Mucosa of gallbladder (tissue), 1 donor: ENCODE results near the gene PDS5A. TPM values are rescaled to one million over a fixed set of nuclear protein-coding genes. Genes with fewer than 3 reads are reported as not detected.
"Not testable (repeated sequence)": the region's sequence is repeated elsewhere in the genome, so short reads cannot be mapped to it uniquely, and the experiment has no call there.

ENCODE experiments used
- DNase-seq: peaks from one replicate; pipeline ENCODE4 v3.0.0-alpha.2; 2020; ENCODE audit warnings: low spot score
- total RNA-seq: library from RNA; stranded (reverse); gene quantifications from one replicate; pipeline ENCODE4 v1.2.1, GENCODE V29; 2021
- donor health status: DM: no; HTN: no; CAD: no.

Gene PDS5A
- total RNA-seq, result 53.5 TPM

DNA sequence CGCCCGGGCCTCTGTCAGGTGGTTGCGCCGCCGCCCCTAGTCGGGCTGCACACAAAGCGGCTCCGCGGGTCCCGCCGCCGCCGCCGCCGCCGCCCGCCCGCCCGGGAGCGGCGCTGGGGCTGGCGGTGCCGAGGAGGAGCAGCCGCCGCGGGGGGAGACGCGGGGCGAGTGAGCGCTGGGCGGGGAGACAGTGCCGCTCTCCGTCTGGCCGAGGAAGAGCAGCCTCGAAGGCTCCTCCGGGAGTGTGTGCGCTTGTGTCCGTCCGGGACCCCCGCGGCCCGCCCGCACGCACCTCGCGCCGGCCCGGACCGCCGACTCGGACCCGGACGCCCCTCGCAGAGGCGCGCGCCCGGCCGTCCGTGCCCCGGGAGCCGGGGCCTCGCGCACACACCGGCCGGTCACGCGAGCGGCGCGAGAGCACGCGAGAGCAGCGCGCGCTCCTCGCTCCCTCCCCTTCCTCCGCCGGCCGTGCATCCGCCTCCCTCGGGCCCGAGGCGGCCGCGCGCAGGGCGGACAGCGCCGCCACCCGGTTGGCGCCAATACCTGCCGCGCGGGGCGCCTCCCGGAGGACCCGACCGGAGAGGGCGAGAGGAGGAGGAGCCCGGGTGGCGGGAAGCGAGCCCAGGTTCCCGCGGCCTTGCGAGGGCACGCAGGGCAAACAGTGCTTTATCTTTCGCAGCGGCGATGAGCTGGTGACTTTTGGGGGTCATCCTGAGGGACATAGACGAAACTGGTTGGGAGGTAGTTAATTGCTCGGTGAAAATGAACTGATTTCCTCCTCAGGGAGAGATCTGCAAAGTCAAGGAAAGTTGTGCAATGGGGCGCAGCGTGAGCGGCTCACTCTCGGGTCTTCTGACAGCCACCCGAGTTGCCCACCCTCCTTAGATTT, at the start of gene PDS5A:
Gene PDS5A, minus strand, starts transcription at position 423 of the 889 bp plus-strand sequence. CDS start 1,334 bp downstream, outside the sequence.
- peak; percentile 86 for DNase-seq

DNA sequence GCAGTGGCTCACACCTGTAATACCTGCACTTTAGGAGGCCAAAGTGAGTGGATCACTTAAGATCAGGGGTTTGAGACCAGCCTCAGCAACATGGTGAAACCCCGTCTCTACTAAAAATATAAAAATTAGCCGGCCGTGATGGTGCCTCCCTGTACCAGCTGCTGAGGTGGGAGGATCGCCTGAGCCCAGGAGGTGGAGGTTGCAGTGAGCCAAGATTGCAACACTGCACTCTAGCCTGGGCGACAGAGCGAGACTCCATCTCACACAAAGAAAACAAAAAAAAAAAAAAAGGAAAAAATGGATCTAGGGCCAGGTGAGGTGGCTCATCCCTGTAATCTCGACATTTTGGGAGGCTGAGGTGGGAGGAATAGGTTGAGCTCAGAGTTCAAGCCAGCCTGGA, 46.3 kb upstream of the PDS5A start:
- not testable (repeated sequence) for DNase-seq

GRCh38 chr4:40021116-40021515, 43.4 kb upstream of the PDS5A start:
- not testable (repeated sequence) for DNase-seq

DNA sequence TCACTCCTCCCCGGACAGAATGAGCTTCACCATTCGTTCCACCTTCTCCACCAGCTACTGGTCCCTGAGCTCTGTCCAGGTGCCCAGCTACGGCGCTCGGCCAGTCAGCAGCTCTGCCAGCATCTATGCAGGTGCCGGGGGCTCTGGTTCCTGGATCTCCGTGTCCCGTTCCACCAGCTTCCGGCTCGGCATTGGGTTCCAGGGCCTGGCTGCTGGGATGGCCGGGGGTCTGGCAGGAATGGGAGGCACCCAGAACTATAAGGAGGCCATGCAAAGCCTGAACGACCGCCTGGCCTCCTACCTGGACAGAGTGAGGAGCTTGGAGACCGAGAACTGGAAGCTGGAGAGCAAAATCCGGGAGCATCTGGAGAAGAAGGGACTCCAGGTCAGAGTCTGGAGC, 42.5 kb upstream of the PDS5A start:
- DNase-seq, result no peak

DNA sequence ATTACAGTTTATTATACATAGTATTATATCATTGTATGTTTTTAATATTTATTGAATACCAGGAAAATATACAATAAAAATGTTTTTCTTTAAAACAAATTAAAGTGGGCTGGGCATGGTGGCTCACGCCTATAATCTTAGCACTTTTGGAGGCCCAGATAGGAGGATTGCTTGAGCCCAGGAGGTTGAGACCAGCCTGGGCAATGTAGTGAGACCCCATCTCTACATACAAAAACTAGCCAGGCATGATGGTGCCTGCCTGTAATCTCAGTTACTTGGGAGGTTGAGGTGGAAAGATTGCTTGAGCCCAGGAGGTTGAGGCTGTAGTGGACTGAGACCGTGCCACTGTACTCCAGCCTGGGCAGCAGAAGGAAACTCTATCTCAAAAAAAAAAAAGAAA, 38.3 kb upstream of the PDS5A start:
- DNase-seq, result no peak

GRCh38 chr4:40003986-40004385, 26.3 kb upstream of the PDS5A start:
- DNase-seq, result no peak

- no peak for DNase-seq
These were observed 23.0 kb upstream of the PDS5A start for GRCh38 chr4:40000711-40001110.

- no peak for DNase-seq
These were observed 21.1 kb upstream of the PDS5A start for GRCh38 chr4:39998659-39999345.

- DNase-seq, result no peak
These were observed 19.1 kb upstream of the PDS5A start for GRCh38 chr4:39996811-39997210.

DNA sequence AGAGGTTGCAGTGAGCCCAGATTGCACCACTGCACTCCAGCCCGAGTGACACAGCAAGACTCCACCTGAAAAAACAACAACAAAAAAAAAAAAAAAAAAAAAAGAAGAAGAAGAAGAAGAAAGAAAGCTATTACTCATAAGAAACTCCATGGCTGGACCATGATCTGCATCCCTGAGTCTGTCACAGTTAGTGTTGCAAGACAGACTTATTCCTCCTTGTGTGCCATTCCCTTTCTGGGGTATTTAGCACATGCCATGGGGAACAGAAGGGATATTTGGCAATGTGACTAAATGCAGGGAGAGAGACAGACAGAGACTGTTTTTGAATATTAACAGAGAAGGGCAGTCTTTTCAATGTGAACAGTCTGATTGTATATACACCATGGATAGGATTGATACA, 16.7 kb upstream of the PDS5A start:
- no peak for DNase-seq

GRCh38 chr4:39989381-39989780, 11.7 kb upstream of the PDS5A start:
- DNase-seq, result not testable (repeated sequence)

GRCh38 chr4:39987485-39987884, 9.8 kb upstream of the PDS5A start:
- no peak for DNase-seq

GRCh38 chr4:39978904-39979303, 1.2 kb upstream of the PDS5A start:
- no peak for DNase-seq

DNA sequence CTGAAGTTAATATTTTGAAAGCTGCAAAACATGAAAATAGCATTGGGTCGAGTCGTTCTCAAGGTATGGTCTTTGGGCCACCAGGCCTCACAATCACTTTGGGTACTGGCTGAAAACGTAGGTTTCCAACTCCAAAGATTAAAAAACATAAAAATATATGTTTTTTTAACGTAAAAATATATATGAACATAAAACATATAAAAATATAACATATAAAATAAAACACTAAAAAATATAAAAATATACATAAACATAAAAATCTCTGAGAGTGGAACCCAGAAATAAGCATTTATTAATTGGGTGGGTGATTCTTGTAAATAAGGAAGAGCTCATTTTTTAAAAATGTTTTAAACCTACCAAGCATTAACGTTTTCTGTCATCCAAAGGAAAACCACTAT, 666 bp upstream of the PDS5A start:
- no peak for DNase-seq

DNA sequence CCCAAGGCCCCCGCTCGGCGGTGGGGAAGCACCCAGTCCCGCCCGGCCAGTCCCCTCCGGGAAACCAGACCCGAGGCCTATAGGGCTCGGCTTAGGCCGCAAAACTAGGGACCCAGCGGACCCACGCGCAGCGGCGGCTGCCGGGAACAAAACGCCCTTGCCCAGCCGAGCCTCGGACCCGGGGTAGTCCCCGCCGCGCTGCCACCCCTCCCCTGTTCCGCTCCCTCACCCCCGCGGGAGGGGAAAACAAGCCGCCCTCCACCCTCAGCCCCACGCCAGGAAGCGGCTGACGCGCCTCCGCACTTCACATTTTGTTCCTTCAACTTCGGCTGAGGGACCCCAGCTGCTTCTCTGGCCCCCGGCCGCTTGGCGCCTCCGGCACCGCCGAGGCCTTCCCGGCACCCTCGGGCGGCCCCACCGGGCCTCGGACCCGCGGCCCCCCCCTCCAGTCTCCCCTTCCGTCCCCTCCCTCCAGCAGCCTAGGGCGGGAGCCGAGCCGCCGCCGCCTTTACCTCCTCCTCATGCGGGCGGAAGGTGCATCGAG, 694 bp downstream of the PDS5A start:
- peak; percentile 16 for DNase-seq

DNA sequence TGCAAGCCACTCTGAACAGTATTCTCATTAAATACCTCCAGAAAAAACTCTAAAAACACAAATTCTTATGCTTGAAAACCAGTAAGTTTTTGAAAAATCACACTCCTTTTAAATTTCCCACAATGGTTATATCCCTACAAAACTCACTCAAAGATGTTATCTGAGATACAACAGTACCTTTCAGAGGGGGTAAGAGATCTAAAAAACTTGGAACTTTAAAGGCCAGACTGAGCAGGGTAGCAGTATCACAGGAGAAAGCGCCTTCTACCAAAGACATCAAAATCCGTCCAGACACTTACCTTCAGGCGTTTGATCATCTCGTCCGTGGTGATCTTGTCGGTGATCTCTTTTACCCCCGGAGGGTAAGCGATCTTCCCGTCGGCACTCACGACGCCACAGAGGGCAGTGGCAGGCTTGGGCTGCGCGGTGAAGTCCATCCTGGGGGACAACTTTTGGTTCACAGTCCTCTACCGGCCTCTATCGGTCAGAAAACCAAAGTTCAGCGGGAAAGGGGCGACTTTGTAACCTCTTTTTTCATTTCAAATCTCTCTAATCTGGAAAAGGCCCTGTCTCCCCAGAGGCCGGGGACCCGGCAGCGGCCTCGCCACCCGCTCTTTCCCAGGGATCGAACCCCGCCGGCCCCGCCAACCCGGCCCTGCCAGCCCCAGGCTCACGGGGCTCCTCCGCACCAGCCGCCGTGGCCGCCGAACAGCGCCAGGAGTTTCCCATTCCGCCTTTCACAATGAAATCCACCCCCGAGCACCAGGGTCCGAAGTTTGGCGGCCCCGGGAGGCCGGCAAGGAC, 1.4 kb downstream of the PDS5A start:
- peak; percentile 78 for DNase-seq

- no peak for DNase-seq
These were observed 2.1 kb downstream of the PDS5A start for GRCh38 chr4:39975488-39976089.

GRCh38 chr4:39973052-39973451, 4.7 kb downstream of the PDS5A start:
- DNase-seq, result not testable (repeated sequence)

GRCh38 chr4:39970671-39971640, 6.8 kb downstream of the PDS5A start:
- no peak for DNase-seq

DNA sequence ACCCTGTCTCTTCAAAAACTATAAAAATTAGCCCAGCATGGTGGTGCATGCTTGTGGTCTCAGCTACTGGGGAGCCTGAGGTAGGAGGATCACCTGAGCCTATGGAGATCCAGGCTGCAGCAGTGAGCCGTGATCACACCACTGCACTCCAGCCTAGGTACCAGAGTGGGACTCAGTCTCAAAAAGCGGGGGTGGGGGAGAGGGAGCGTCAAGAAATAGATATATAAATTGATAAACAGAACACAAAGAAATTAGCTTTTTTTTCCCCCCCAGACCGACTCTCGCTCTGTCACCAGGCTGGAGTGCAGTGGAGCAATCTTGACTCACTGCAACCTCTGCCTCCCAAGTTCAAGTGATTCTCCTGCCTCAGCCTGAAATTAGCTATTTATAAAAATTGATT, 14.1 kb downstream of the PDS5A start:
- DNase-seq, result no peak
